Adrenal gland (tissue), 5 donors: ENCODE data around the gene TNFAIP8L1.

Source experiments
- POLR2A ChIP-seq, 2 donors: fragments of 450-650 bp; IDR thresholded peaks; one replicate each; pipeline ENCODE4 v1.6.1; 2017; ENCODE audit warnings: antibody characterized with exemption in 2 of 2, mild to moderate bottlenecking in 2 of 2, moderate library complexity in 1 of 2
- TF ChIP-seq, protein P1 (sequence below), 6 experiments: fragments of 450-650 bp in 4 of 6; fragments of 200-600 bp in 2 of 6; sonication (generic) in 1 of 6; IDR thresholded peaks; 1 replicate in 5 of 6; 2 replicates in 1 of 6; pipeline versions ENCODE4 v1.5.1 to v1.8.0; 2016 to 2021; ENCODE audit warnings: antibody characterized with exemption in 6 of 6, mild to moderate bottlenecking in 2 of 6, moderate library complexity in 1 of 6
- donor health status: DM: no; HTN: no; CAD: no.

DNA sequence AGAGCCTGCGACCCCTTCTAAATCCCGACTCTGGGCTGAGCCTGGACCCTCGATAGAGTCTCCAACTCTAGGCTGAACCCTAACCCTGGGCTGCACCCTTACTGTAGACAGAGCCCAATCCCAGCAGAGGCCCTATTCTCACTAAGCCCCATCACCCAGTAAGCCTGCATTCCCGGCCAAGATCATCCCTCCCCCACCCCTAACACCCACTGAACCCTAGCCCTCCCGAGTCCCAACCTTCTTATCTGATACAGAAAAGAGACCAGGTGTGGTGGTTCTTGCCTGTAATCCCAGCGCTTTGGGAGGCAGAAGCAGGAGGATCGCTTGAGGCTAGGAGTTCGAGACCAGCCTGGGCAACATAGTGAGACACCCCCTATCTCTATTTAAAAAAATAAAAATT, 2.6 kb upstream of the TNFAIP8L1 start:
- TF ChIP-seq, protein P1, sequence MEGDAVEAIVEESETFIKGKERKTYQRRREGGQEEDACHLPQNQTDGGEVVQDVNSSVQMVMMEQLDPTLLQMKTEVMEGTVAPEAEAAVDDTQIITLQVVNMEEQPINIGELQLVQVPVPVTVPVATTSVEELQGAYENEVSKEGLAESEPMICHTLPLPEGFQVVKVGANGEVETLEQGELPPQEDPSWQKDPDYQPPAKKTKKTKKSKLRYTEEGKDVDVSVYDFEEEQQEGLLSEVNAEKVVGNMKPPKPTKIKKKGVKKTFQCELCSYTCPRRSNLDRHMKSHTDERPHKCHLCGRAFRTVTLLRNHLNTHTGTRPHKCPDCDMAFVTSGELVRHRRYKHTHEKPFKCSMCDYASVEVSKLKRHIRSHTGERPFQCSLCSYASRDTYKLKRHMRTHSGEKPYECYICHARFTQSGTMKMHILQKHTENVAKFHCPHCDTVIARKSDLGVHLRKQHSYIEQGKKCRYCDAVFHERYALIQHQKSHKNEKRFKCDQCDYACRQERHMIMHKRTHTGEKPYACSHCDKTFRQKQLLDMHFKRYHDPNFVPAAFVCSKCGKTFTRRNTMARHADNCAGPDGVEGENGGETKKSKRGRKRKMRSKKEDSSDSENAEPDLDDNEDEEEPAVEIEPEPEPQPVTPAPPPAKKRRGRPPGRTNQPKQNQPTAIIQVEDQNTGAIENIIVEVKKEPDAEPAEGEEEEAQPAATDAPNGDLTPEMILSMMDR (IDR thresholded peaks at IDR 0.05), result no peak
- no peak for TF ChIP-seq POLR2A (IDR thresholded peaks at IDR 0.05)
